Embryonic facial prominence (tissue), 1 donor: ENCODE results near the gene SIGLECL1.
"Not testable (repeated sequence)": the region's sequence is repeated elsewhere in the genome, so short reads cannot be mapped to it uniquely, and the experiment has no call there.

Experiments used
- DNase-seq: peaks from one replicate; pipeline ENCODE4 v3.0.0-alpha.2; 2016; ENCODE audit errors: extremely low spot score

SIGLECL1 gene

GRCh38 chr19:51250786-51251467 lies at the start of gene SIGLECL1:
TSS of gene SIGLECL1 (plus strand) at chr19:51251080. CDS start at chr19:51264073, 12,993 bp downstream.
- no peak for DNase-seq

DNA sequence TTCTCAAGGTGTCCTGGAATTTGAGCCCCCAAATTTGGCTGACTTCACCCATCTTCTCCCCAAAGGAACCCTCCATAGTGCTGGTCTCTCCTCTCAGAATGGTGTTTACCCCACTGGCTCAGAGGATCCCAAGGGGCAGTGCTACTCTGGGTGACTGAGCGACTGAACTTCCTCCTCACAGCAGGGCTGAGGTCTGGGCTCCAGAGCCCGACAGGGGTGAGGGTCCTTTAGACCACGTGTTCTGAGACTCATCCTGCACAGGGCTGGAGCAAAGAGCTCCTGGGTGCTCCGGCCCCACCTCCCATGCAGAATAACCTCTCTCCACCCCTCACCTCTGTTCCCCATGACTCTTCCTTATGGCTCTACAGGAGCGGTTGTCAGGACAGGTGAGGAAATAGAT lies 49.2 kb upstream of the SIGLECL1 start:
- no peak for DNase-seq

GRCh38 chr19:51203916-51204315 lies 47.0 kb upstream of the SIGLECL1 start:
- no peak for DNase-seq

DNA sequence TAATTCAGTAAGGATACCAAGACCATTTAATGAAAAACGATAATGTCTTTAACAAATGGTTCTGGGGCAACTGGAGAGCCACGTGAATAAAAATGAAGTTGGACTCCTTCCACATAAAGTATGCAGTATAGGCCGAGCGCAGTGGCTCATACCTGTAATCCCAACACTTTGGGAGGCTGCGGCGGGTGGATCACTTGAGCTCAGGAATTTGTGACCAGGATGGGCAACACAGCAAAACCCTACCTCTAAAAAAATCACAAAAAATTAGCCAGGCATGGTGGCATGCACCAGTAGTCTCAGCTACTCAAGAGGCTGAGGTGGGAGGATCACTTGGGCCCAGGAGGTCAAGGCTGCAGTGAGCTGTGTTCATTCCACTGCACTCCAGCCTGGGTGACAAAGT lies 46.6 kb upstream of the SIGLECL1 start:
- no peak for DNase-seq

DNA sequence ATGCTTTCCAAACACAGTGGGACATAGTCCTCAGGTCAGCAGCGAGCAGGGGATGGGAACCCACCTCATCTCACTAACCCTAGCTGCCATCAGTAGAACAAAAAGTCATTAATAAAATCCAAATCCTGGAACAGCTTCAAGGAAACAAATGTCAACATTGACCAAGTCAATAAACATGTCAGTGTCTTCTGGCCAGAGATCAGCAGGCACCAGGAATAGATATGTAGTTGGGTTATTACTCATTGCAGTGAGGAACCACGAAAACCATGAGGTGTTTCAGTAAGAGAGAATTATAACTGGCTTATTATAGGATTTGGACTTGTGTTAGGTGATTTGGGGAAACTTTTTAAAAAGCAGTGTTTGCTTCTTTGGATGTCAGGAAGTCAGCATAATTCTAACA lies 43.1 kb upstream of the SIGLECL1 start:
- DNase-seq, result no peak

- no peak for DNase-seq
Measured at GRCh38 chr19:51210191-51210784, 40.6 kb upstream of the SIGLECL1 start.

- DNase-seq, result not testable (repeated sequence)
Measured at GRCh38 chr19:51210874-51211361, 40.0 kb upstream of the SIGLECL1 start.

DNA sequence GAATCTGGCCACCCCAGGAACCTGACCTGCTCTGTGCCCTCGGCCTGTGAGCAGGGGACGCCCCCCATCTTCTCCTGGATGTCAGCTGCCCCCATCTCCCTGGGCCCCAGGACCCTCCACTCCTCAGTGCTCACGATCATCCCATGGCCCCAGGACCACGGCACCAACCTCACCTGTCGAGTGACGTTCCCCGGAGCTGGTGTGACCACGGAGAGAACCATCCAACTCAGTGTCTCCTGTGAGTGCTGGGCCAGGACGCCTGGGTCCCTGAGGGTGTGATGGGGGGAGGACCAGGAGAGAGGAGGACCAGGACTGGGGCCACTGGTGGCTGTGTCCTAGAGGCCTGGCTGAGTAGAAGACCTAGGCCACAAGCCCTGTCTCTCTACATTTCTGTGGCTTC lies 39.0 kb upstream of the SIGLECL1 start:
- DNase-seq, result no peak

GRCh38 chr19:51219307-51219706 lies 31.6 kb upstream of the SIGLECL1 start:
- no peak for DNase-seq

DNA sequence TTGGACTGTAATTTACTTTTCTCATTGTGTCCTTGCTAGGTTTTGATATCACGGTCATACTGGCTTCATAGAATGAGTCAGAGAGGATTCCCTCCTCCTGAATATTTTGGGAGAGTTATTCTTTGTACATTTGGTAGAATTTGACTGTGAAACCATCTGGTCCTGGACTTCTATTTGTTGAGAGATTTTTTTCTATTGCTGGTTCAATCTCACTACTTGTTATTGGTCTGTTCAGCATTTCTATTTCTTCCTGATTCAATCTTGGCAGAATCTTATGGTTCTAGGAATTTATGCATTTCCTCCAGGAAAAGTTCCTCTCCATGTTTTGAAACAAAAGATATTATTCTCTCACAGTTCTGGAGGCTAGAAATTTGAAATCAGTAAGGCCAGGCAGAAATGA lies 30.9 kb upstream of the SIGLECL1 start:
- DNase-seq, result no peak

GRCh38 chr19:51220996-51221395 lies 29.9 kb upstream of the SIGLECL1 start:
- no peak for DNase-seq

GRCh38 chr19:51224163-51224641 lies 26.7 kb upstream of the SIGLECL1 start:
- no peak for DNase-seq

DNA sequence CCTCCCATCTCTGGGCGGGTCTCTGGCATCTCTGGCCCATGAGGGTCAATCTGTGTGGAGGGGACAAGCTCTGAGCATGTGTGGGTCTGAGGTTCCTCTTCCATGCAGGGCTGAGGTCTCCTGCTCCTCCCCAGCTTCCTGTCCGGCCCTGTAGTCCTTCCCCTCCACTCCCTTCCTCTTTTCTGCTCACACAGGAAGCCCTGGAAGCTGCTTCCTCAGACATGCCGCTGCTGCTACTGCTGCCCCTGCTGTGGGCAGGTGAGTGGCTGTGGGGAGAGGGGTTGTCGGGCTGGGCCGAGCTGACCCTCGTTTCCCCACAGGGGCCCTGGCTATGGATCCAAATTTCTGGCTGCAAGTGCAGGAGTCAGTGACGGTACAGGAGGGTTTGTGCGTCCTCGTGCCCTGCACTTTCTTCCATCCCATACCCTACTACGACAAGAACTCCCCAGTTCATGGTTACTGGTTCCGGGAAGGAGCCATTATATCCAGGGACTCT lies 25.9 kb upstream of the SIGLECL1 start, which contains the start of gene CD33:
Gene CD33 (plus strand): TSS at position 183 of the 496 bp plus-strand sequence. CDS start 39 bp downstream, at position 222.
- DNase-seq, result not testable (repeated sequence)

DNA sequence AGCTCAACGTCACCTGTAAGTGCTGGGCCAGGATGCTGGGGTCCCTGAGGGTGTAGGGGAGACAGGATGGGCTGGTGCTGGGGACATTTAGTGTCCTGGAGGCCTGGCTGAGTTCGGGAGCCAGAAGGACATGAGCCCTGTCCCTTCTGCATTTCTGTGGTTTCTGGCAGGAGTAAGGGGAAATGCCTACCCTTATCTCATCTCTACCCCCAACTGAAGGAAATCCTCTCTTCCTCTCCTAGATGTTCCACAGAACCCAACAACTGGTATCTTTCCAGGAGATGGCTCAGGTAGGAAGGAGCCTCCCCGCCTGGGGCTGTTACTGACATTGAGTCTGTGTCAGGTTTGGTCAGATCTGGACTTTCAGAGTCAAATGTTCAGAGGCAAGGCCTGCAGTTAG lies 24.8 kb upstream of the SIGLECL1 start:
- no peak for DNase-seq

DNA sequence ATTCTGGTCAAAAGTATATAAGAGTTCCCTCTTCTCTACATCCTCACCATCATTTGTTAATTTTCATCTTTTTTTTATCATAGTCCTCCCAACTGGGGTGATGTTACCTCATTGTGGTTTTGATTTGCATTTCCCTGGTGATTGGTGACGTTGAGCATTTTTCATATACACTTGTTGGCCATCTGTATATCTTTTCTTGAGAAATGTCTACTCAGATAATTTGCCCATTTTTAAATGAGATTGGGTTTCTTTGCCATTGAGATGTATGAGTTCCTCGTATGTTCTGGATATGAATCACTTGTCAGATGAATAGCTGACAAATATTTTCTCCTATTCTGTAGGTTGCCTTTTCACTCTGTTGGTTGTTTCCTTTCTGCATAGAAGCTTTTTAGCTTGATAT lies 23.6 kb upstream of the SIGLECL1 start:
- DNase-seq, result no peak

DNA sequence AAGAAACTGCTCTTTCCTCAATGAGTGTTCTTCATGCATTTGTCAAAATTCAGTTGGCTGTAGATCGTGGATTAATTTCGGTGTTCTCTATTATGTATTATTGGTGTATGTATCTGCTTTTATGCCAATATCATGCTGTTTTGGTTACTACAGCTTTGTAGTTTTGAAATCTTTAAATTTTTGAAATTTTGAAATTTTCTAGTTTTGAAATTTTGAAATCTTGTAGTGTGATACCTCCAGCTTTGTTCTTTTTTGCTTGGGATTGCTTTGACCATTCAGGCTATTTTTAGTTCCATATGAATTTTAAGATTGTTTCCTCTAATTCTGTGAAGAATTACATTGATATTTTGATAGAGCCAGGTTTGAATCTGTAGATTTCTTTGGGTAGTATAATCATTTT lies 22.9 kb upstream of the SIGLECL1 start:
- DNase-seq, result no peak

DNA sequence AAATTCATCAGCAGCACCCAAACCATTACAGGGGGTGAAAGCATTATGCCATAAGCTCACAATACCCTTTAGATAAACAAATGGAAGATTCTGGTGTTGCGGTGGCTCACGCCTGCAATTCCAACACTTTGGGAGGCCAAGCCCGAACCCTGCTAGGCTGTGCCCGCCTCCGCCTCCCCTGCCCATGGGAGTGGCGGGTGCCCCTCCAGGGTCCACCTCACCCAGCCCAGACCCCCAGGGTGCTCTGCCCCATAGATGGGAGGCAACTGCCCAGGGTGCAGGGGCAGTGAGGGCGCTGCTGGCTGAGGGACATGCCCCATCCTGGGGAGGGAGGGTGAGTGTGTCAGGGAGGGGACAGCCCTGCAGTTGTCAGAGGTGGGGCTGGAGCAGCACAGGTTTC lies 10.0 kb upstream of the SIGLECL1 start:
- DNase-seq, result no peak

DNA sequence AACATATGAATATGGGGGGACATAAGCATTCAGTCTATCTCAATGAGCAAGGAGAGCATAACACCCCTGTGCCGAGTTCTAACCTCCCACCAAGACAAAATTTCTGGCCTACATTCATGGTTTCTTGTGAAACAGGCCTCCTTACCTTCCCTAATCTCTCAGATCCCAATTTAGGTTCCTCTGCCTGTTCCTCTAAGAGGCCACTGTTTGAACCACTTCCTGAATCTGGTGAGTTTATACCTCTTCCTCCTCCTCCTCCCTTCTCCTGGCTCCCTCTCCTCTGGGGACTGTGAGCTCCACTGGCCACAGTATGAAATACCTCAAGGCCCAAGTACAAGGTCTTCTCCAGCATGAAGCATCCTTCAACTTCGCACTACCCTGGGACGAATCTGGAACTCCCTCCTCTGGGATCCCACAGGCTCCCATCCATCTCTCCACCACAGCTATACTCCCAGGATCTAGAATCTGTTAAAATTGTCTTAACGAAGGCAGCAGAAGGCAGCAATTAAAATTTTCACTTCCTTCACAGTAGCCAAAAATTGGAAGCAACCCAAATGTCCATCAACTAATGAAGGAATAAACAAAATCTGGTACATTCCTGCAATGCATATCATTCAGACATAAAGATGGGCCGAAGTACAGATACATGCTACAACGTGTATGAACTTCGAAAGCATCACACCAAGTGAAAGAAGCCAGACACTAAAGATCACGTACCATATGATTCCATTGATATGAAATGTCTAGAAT lies 7.8 kb upstream of the SIGLECL1 start:
- DNase-seq, result no peak

DNA sequence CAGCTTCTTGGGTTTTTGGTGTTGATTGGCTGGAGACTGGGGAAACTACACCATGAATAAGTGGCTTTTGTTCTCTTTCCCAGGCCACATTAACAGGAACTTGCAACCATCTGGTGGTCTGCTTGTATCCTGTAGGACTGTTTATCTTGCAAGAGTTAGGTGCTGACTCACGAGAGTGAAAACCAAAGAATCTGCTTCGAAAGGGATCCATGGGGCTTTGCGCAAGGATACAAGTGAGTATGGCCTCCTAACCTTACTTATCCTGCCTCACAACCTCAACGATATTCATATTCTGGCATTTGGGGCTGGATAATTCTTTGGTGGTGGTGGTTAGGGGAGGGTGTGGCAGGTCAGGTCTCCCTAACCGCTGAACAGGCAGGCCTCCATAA lies 4.7 kb upstream of the SIGLECL1 start:
- no peak for DNase-seq

DNA sequence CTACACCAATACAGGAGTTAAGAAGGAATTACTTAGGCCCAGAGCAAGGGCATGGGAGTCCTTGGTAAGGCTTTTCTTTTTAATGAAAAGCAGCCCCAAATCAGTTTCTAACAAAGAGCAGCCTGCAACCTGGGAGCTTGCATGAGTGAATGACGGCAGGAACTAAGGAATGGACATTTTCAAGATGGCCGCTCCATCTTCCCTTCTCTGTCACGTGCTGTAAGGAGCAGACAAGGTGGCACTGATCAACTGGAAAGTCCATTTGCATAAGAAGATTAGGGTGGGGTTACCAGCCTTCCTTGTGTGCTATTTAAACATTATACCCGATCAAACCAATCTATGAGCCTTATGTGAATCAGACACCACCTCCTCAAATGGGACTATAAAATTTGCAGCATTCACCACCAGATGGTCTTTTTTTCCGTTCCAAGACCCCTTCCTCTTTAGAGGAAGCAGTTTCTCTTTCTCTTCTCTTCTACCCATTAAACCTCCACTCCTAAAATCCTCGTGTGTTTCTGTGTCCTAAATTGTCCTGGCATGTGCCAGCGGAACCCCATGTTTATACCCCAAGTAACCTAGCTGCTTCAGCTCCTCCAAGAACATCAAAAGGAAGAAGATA lies 2.8 kb upstream of the SIGLECL1 start:
- no peak for DNase-seq

DNA sequence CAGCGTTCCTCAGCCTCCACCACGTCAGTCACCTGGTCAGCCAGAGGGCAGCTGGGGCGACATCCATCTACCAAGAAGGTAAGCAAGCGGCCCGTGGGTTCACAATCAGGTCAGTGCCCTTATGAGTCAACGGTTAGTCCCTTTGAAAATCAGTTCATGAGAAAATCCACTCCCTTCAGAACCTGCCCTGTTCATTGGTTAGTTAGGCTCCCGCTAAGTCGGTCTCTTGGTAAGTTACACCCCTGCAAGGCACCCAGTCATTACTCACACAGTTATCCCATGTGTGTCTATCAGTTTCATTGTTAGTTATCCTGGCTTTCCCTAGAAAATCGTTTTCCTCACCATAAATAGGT lies 564 bp downstream of the SIGLECL1 start:
- no peak for DNase-seq
